ENCODE results near the gene PACRGL. TPM values are rescaled to one million over a fixed set of nuclear protein-coding genes. Genes with fewer than 3 reads are reported as not detected.
A peak's percentile ranks its signal among the peaks of the same experiment; 100 is the strongest.

Gene PACRGL
- total RNA-seq, 2 experiments from 2014 or later, result 17.8 to 29.7 TPM

GRCh38 chr4:20698382-20698781 lies 1.9 kb upstream of the PACRGL start:
- H3K4me1 ChIP-seq (ENCODE audit: insufficient read depth, low read length, poor library complexity, severe bottlenecking), result peaks cover 15% of the 10 kb centered on the region
- DNase-seq (ENCODE audit: low spot score), result no peak
- H3K4me3 ChIP-seq (ENCODE audit: low read depth, low read length, poor library complexity, severe bottlenecking), result no peak overlapping the region
- TF ChIP-seq CTCF (conservative IDR thresholded peaks at IDR 0.05; ENCODE audit: low read length) (no peak), EZH2phosphoT487 (IDR thresholded peaks at IDR 0.05; ENCODE audit: borderline replicate concordance, low read depth, low read length) (no peak)
- no peak overlapping the region for H3K4me2 ChIP-seq (ENCODE audit: low read length)
- ChIA-PET CTCF (ENCODE audit: unreplicated experiment) (no interaction called here), POLR2A (interaction anchor here (0.6 to 1.2 kb wide), 5 partner anchors 32 to 1685 kb away, joined by 3 read pairs; no protein-coding TSS in a partner anchor)
- intact Hi-C loops (cut with micrococcal nuclease; ENCODE audit: unreplicated experiment), result no loop called here
- peaks cover 19% of the 10 kb centered on the region; the same call in 1 of the 2 replicates for H3K79me2 ChIP-seq (ENCODE audit: insufficient read depth, low read depth, low read length)
- no peaks in the 10 kb centered on the region for H4K20me1 ChIP-seq (ENCODE audit: insufficient read depth, low read length)
- no peaks in the 10 kb centered on the region for H3K36me3 ChIP-seq (ENCODE audit: insufficient read depth, low read length)
- no peaks in the 10 kb centered on the region for H3K9me3 ChIP-seq (ENCODE audit: low read length)
- H3K27ac ChIP-seq (ENCODE audit: low read depth, low read length, poor library complexity, severe bottlenecking), result no peak overlapping the region
- H3K9me2 ChIP-seq (ENCODE audit: insufficient read depth, low read length), result no peaks in the 10 kb centered on the region
- no TSS peak for BruUV-seq (replicated peaks)
- H2AFZ ChIP-seq (ENCODE audit: low read length), result no peak overlapping the region

GRCh38 chr4:20698820-20699219 lies 1.4 kb upstream of the PACRGL start:
- POLR2A ChIA-PET, result interaction anchor here (0.6 to 1.2 kb wide), 5 partner anchors 33 to 1130 kb away, joined by 3 read pairs; no protein-coding TSS in a partner anchor
- Histone ChIP-seq H3K79me2 (ENCODE audit: insufficient read depth, low read depth, low read length) (peaks cover 19% of the 10 kb centered on the region; the same call in 1 of the 2 replicates), H2AFZ (ENCODE audit: low read length) (peak overlapping the region; percentile 94; the same call in 1 of the 2 replicates), H3K27ac (ENCODE audit: low read depth, low read length, poor library complexity, severe bottlenecking) (no peak overlapping the region), H3K4me2 (ENCODE audit: low read length) (no peak overlapping the region), H3K4me3 (ENCODE audit: low read depth, low read length, poor library complexity, severe bottlenecking) (no peak overlapping the region), H3K9me3 (ENCODE audit: low read length) (no peaks in the 10 kb centered on the region), H3K4me1 (ENCODE audit: insufficient read depth, low read length, poor library complexity, severe bottlenecking) (peaks cover 15% of the 10 kb centered on the region), H3K36me3 (ENCODE audit: insufficient read depth, low read length) (no peaks in the 10 kb centered on the region), H4K20me1 (ENCODE audit: insufficient read depth, low read length) (no peaks in the 10 kb centered on the region), H3K9me2 (ENCODE audit: insufficient read depth, low read length) (no peaks in the 10 kb centered on the region)
- DNase-seq (ENCODE audit: low spot score), result no peak
- CTCF ChIA-PET (ENCODE audit: unreplicated experiment), result no interaction called here
- intact Hi-C loops (cut with micrococcal nuclease; ENCODE audit: unreplicated experiment), result no loop called here
- no peak for TF ChIP-seq CTCF (conservative IDR thresholded peaks at IDR 0.05; ENCODE audit: low read length)
- no TSS peak for BruUV-seq (replicated peaks)

- no peak overlapping the region for H3K4me2 ChIP-seq (ENCODE audit: low read length)
- intact Hi-C loops (cut with micrococcal nuclease; ENCODE audit: unreplicated experiment), result no loop called here
- H2AFZ ChIP-seq (ENCODE audit: low read length), result no peak overlapping the region
- no peaks in the 10 kb centered on the region for H4K20me1 ChIP-seq (ENCODE audit: insufficient read depth, low read length)
- DNase-seq (ENCODE audit: low spot score), result no peak
- no peaks in the 10 kb centered on the region for H3K9me3 ChIP-seq (ENCODE audit: low read length)
- POLR2A ChIA-PET, result interaction anchor here (1.0 kb wide), 1 partner anchor 9 kb away, joined by 5 read pairs; no protein-coding TSS in a partner anchor
- no TSS peak for BruUV-seq (replicated peaks)
- no peaks in the 10 kb centered on the region for H3K79me2 ChIP-seq (ENCODE audit: insufficient read depth, low read depth, low read length)
- H3K36me3 ChIP-seq (ENCODE audit: insufficient read depth, low read length), result peaks cover 71% of the 10 kb centered on the region
- no peaks in the 10 kb centered on the region for H3K9me2 ChIP-seq (ENCODE audit: insufficient read depth, low read length)
- no peak overlapping the region for H3K4me3 ChIP-seq (ENCODE audit: low read depth, low read length, poor library complexity, severe bottlenecking)
- H3K27ac ChIP-seq (ENCODE audit: low read depth, low read length, poor library complexity, severe bottlenecking), result no peak overlapping the region
- TF ChIP-seq CTCF (conservative IDR thresholded peaks at IDR 0.05; ENCODE audit: low read length) (no peak), EZH2phosphoT487 (IDR thresholded peaks at IDR 0.05; ENCODE audit: borderline replicate concordance, low read depth, low read length) (no peak)
- no peaks in the 10 kb centered on the region for H3K4me1 ChIP-seq (ENCODE audit: insufficient read depth, low read length, poor library complexity, severe bottlenecking)
- CTCF ChIA-PET (ENCODE audit: unreplicated experiment), result no interaction called here
Measured at GRCh38 chr4:20711335-20711734, 11.1 kb downstream of the PACRGL start.
